DOHH2 (cell line): ENCODE measurements around the gene ZSCAN12.

Experiments used
- H3F3A ChIP-seq: fragments of 200-600 bp; sonication (generic), shearing (Covaris generic); 2 replicates; pipeline ENCODE4 v1.6.0; 2016; ENCODE audit warnings: antibody characterized with exemption, mild to moderate bottlenecking; ENCODE audit not compliant: control insufficient read depth, insufficient read depth
- H3K27ac ChIP-seq: fragments of 200-600 bp; sonication (generic); 2 replicates; pipeline ENCODE4 v1.5.1; 2014; ENCODE audit warnings: low read depth, mild to moderate bottlenecking, low read length, moderate library complexity
- H3K27me3 ChIP-seq: fragments of 200-600 bp; sonication (generic); 2 replicates; pipeline ENCODE4 v1.6.1; 2014; ENCODE audit warnings: mild to moderate bottlenecking, low read length, mixed read lengths; ENCODE audit not compliant: control insufficient read depth
- H3K36me3 ChIP-seq: fragments of 200-600 bp; sonication (generic); 2 replicates; pipeline ENCODE4 v1.6.1; 2014; ENCODE audit warnings: mild to moderate bottlenecking, low read length, moderate library complexity, mixed read lengths; ENCODE audit not compliant: control insufficient read depth
- H3K4me1 ChIP-seq: fragments of 200-600 bp; sonication (generic); 2 replicates; pipeline ENCODE4 v1.6.1; 2014; ENCODE audit warnings: mild to moderate bottlenecking, low read length, mixed read lengths; ENCODE audit not compliant: control insufficient read depth
- H3K4me2 ChIP-seq: fragments of 200-600 bp; sonication (generic); 2 replicates; pipeline ENCODE4 v1.6.0; 2014; ENCODE audit warnings: mild to moderate bottlenecking, low read length, moderate library complexity
- H3K4me3 ChIP-seq: fragments of 200-600 bp; sonication (generic); 2 replicates; pipeline ENCODE4 v1.5.1; 2014; ENCODE audit warnings: mild to moderate bottlenecking, low read length, mixed read lengths
- H3K79me2 ChIP-seq: fragments of 200-600 bp; sonication (generic); 2 replicates; pipeline ENCODE4 v1.6.1; 2014; ENCODE audit warnings: mild to moderate bottlenecking, low read length, mixed read lengths; ENCODE audit not compliant: control insufficient read depth
- H3K9me2 ChIP-seq: fragments of 200-600 bp; sonication (generic); replicated peaks from 2 replicates; pipeline ENCODE4 v1.6.1; 2014; ENCODE audit warnings: mild to moderate bottlenecking, low read length, mixed read lengths; ENCODE audit not compliant: control insufficient read depth
- H3K9me3 ChIP-seq: fragments of 200-600 bp; sonication (generic); 2 replicates; pipeline ENCODE4 v1.6.1; 2014; ENCODE audit warnings: antibody characterized with exemption, low read length, mixed read lengths; ENCODE audit not compliant: control insufficient read depth, insufficient read depth
- H4K20me1 ChIP-seq: fragments of 200-600 bp; sonication (generic); 2 replicates; pipeline ENCODE4 v1.6.0; 2014; ENCODE audit warnings: low read depth, mild to moderate bottlenecking, antibody characterized with exemption, low read length, moderate library complexity; ENCODE audit not compliant: control insufficient read depth, insufficient read depth
- EZH2phosphoT487 ChIP-seq: fragments of 200-600 bp; sonication (generic); IDR thresholded peaks from 2 replicates; pipeline ENCODE4 v1.6.1; 2017; ENCODE audit warnings: borderline replicate concordance, mild to moderate bottlenecking, antibody characterized with exemption, low read length, moderate library complexity, mixed read lengths
- TF ChIP-seq, protein P1 (sequence below): fragments of 200-600 bp; sonication (generic); IDR thresholded peaks from one replicate; pipeline ENCODE4 v1.5.1; 2014; ENCODE audit warnings: antibody characterized with exemption, mild to moderate bottlenecking, low read depth, low read length; ENCODE audit not compliant: poor library complexity, severe bottlenecking

The ZSCAN12 gene

DNA sequence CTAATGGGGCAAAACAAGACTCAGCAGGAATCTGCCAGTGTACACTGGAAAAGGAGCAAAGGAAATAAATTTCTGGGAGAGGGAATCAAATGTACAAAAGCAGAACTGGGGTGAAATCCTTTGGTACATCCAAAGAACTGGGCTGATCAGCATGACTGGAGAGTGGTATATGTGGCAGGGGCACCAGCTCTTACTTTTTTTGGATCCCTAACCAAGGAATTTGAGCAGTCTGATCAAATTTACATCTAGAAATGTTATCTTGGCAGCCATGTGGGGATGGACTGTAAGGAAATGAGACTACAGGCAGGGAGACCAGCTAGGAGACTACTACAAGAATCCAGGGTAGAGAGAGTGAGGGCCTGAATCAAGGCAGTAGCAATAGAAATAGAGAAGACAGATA, 62.4 kb downstream of the ZSCAN12 start:
- Histone ChIP-seq H3K9me3 (peaks cover 23% of the 10 kb centered on the region), H3K4me3 (peak overlapping the region; percentile 87), H3K27me3 (no peaks in the 10 kb centered on the region), H3K4me2 (peak overlapping the region; percentile 97), H3F3A (peaks cover 16% of the 10 kb centered on the region), H4K20me1 (no peaks in the 10 kb centered on the region), H3K27ac (peak overlapping the region; percentile 95), H3K9me2 (no peaks in the 10 kb centered on the region), H3K4me1 (peaks cover 36% of the 10 kb centered on the region), H3K79me2 (no peaks in the 10 kb centered on the region), H3K36me3 (0 out of 2 replicates have a peak, but pooled peaks cover 5% of the 10 kb centered on the region)
- no peak for TF ChIP-seq EZH2phosphoT487
- TF ChIP-seq, protein P1, sequence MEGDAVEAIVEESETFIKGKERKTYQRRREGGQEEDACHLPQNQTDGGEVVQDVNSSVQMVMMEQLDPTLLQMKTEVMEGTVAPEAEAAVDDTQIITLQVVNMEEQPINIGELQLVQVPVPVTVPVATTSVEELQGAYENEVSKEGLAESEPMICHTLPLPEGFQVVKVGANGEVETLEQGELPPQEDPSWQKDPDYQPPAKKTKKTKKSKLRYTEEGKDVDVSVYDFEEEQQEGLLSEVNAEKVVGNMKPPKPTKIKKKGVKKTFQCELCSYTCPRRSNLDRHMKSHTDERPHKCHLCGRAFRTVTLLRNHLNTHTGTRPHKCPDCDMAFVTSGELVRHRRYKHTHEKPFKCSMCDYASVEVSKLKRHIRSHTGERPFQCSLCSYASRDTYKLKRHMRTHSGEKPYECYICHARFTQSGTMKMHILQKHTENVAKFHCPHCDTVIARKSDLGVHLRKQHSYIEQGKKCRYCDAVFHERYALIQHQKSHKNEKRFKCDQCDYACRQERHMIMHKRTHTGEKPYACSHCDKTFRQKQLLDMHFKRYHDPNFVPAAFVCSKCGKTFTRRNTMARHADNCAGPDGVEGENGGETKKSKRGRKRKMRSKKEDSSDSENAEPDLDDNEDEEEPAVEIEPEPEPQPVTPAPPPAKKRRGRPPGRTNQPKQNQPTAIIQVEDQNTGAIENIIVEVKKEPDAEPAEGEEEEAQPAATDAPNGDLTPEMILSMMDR: no peak

DNA sequence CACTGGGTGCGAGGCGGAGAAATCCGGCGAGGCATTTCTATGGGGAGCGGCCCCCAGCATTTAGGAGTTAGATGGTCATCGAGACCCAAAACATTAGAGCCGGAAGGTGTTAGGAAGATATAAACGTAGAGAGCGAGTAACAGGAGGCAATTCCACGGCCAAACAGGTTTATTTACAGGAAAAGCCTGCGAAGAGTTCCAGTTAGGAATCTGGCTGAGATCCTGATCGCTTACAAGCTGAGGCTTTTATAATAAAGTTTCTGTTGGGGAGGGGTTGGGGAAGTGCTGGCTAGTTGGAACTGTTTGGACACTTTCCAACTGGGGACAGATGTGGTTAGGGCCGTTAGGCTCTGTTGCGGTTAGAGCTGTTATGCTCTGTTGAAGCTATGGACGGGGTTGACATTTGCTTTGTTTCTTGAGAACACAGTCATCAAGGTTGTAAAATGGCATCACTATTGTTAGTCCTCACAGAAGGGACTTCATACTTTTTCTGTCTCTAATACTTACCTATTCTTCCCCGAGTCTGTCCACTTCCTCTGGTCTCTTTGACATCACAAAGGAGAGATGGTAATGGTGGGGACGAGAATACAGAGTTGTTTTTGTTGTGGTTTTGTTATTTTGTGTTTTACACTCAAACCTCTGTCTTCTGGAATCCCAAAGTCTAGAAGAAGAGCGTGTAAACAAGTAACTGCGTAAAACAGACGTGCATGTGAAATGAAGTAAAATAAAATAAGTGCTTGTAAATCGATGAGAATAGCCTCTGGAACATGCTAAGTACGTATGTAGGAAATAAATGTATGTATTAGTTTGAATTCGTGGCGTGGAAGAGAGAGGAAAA, 63.0 kb downstream of the ZSCAN12 start:
- Histone ChIP-seq H3K4me2 (peak overlapping the region; percentile 97), H3F3A (peaks cover 16% of the 10 kb centered on the region), H3K36me3 (0 out of 2 replicates have a peak, but pooled peaks cover 5% of the 10 kb centered on the region), H3K9me3 (peaks cover 21% of the 10 kb centered on the region), H3K79me2 (no peaks in the 10 kb centered on the region), H4K20me1 (no peaks in the 10 kb centered on the region), H3K4me1 (peaks cover 36% of the 10 kb centered on the region), H3K27ac (peak overlapping the region; percentile 95), H3K9me2 (no peaks in the 10 kb centered on the region), H3K4me3 (peak overlapping the region; percentile 87), H3K27me3 (no peaks in the 10 kb centered on the region)
- no peak for TF ChIP-seq EZH2phosphoT487

DNA sequence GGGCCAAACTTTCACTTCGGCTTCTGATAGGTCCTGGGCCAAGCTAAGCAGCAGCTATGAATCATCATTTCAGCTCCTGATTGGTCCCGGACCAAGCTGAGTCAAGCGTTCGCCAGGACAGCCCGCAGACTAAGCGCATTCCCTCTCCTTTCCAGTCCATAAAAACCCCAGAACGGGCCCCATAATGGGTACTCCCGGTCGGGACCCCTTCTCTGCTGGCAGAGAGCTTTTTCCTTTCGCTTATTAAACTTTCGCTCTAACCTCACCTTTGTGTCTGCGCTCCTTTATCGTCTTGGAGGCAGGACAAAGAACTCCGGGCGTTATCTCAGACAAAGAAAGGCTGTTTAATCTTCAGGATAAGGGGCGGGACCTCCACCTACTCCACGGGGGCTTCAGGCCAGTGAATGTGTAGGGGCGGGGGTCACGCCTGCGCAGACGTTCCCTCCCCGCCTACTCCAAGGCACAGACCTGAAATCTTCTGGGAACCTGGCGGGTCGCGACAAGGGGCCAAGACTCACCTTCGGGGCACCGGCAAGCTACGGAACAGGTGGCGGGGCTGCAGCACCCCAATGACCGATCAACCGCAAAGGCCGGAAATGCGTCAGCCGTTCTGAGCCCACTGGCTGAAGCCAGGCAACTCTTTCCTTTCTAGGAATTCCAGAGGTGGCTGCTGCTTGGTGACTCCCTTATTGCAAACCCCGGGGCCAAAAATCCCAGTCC, 63.8 kb downstream of the ZSCAN12 start, which contains the start of gene ZSCAN31:
TSS of gene ZSCAN31 (minus strand) at position 585 of the 720 bp plus-strand sequence. CDS start 6,465 bp downstream, outside the sequence.
- Histone ChIP-seq H3K36me3 (0 out of 2 replicates have a peak, but pooled peaks cover 5% of the 10 kb centered on the region), H3K27me3 (no peaks in the 10 kb centered on the region), H3K9me3 (peaks cover 14% of the 10 kb centered on the region), H3K27ac (peak within 1 kb of the TSS; percentile 95), H3K4me3 (peak within 1 kb of the TSS; percentile 87), H3F3A (peaks cover 16% of the 10 kb centered on the region), H4K20me1 (no peaks in the 10 kb centered on the region), H3K4me2 (peak within 1 kb of the TSS; percentile 97), H3K9me2 (no peaks in the 10 kb centered on the region), H3K4me1 (peaks cover 36% of the 10 kb centered on the region), H3K79me2 (no peaks in the 10 kb centered on the region)
- TF ChIP-seq EZH2phosphoT487: no peak
- TF ChIP-seq, protein P1: no peak
